HL-60/S4 treated with phorbol 12-myristate 13-acetate at 8.2 ng/mL for 4 days and 3 days (cell line): ENCODE measurements around the gene YBX1.

Experiments
- in situ Hi-C: fragments of 300-500 bp; cut with MboI; formaldehyde crosslinking; loops from 2 replicates; pipeline ENCODE4 v1.15.0; 2022; ENCODE audit warnings: low sequenced_read_pairs

YBX1 gene

DNA sequence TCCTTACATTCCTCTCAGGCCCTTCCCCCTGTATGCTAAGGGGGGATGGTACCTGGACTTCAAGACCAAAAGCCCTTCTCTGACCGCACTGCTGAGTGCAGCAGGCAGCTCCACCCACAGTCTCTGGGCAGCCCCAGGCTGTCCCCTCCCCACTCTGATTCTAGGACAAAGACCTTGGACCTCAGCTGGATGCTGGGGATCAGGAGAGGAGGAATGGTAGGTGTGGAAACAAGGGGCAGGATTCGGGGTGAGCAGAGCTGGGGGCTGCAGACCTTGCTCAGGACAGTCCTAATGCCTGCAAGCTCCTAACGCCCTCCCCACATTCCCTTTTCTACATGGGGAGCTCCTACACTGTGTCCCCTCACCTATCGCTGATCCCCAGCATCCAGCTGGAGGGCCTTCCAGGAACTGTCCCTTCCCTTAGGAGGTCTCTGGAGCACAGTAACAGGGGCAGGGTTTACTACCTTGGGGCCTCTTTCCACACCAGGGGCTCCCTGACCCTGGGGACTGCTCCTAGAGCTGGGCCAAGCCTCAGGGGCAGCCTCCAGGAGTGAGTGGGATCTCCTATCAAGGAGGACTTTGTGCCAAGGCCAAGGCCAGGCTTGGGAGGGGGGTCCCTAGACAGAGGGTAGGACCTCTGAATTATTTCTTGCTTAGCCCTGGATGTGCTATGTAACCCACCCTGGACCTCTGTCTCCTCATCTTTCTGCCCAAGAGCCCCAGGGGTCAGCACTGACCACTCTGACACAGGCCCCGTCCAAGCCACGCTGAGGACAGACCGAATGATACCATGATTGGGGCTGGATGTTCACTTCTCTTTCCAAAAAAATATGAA, 52.2 kb downstream of the YBX1 start:
- in situ Hi-C loops: no loop called here

- in situ Hi-C loops: no loop called here
These were observed 52.8 kb downstream of the YBX1 start for GRCh38 chr1:42735056-42735455.

DNA sequence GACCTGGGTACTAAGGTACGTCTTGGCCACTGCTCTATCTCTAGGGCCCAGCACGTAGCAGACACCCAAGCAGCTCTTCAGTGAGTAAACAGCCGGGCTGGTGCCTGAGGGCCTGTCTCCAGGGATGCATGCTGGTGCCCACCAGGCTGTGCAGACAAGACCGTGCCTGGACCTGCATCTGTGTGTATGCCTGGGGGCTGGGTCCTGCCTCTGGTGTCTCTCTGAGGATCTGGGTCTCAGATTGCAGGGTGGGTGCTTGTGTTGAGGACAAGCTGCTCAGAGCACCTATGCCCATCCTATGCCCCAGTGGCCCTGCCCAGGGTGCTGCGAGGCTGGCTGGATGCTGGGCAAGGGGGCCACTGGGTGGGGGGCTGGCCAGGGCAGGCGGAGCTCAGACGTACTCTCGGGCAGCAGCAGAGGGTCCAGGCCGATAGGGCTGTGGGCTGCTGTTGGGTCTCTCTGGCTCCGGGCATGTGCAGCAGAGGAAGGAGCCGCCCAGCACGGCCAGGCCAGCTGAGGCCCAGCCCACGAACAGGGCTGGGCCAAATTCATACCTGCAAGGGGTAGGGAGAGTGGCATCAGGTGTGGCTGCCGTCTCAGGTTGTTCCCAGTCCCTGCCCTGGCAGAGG, 53.4 kb downstream of the YBX1 start:
- in situ Hi-C loops: no loop called here

DNA sequence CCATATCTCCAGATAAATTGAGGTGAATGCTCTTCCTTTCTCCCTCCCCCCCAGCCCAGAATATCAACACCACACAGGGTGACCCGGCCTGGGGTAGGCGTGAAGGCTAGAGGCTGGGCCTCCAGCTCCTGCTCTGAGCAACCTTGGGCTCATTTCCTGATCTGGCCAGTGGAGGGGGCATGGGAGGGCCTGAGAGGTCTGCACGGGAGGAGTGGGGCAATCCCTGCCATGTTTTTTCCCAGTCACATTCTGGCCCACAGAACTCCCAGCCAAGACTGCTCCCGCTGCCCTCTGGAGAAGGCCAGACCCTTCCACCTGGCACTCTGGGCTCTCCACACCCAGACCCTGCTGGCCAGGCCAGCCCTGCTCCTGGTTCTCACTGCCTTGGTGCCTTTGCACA, 53.9 kb downstream of the YBX1 start:
- in situ Hi-C loops: no loop called here

GRCh38 chr1:42736571-42737200, 54.5 kb downstream of the YBX1 start:
- in situ Hi-C loops: no loop called here

DNA sequence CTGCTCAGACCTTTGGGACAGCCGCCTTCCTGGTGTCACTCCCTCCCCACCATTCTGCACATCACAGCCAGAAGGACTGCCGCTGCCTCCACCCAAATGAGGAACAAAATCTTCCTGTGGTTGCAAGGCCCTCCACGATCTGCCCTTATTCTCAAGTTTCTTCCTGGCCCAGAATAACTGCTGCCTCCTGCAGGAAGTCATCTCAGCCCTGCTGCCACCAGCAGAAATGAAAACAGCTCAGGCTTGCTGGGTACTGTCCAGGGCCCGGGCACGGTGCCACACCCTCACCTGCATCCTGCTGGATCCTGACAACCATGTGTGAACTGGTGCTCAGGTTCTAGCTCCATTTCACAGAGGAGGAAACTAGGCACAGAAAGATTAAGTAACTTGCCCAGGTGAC, 55.0 kb downstream of the YBX1 start:
- in situ Hi-C loops: no loop called here

GRCh38 chr1:42737986-42738677, 55.9 kb downstream of the YBX1 start:
- in situ Hi-C loops: no loop called here

GRCh38 chr1:42738678-42739226, 56.5 kb downstream of the YBX1 start:
- in situ Hi-C loops: no loop called here

DNA sequence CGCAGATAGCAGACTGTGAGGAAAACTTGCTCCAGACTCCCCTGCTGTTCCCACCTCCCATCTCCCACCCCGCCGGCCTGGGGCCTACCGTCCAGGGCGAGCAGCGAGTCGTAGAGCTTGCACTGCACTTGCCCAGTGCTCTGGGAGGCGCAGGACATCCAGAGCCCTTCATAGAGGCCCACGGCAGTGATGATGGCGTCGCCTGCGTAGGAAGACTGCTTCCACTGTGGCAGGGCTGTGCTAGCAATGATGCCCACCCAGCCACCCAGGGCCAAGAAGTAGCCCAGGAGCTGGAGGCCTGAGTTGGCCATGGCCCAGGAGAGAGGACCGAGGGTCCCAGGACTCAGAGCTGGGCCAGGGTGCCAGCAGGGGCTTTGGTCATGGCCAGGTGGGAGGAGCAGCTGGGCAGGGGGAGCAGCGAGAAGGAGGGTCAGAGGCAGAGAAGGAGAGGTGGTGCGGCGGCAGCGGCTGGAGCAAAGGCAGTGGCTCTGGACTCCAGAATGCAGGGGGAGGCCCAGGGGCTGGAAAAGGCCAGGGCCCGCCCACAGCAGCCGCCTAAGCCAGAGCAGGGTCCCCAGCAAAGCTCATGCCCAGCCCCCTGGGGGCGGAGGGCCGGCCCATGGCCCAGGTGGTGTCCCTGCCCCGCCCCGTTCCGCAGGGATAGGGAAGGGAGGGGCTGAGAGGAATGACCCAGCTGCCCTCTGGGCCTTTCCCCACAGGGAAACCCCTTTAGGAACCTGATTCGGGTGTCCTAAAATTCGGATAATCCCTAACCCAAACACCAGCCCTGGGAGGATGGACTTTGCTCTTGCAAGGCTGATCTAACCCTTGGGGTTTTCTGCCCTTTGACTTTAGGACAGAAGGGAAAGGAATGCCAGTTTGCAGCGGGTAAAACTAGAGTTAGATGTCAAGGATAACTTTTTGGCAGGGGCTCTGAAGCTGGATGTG, 57.8 kb downstream of the YBX1 start, which contains the start of gene CLDN19:
Gene CLDN19 (minus strand): TSS at position 484 of the 948 bp plus-strand sequence. CDS start 173 bp downstream, at position 311.
- in situ Hi-C loops: no loop called here

- in situ Hi-C loops: no loop called here
These were observed 58.8 kb downstream of the YBX1 start for GRCh38 chr1:42740851-42741580.

DNA sequence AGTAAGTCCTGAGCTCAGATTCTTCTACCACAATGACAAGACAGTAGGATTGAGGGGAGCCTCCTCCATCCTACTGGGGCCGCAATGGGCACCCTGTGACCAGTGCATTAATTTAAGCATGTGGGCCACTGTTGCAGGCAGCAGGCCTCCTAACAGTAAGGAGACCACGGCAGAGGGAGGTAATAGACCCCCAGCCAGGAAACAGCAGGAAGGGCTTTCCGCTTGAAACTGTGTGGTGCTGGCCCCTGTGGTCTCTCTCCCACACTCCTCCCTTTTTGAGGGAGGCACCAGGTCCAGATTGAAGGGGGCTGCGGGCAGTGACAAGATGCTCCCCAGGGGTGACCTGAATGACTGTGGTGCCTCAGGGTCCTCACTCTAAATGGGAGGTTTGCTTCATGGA, 59.5 kb downstream of the YBX1 start:
- in situ Hi-C loops: no loop called here

DNA sequence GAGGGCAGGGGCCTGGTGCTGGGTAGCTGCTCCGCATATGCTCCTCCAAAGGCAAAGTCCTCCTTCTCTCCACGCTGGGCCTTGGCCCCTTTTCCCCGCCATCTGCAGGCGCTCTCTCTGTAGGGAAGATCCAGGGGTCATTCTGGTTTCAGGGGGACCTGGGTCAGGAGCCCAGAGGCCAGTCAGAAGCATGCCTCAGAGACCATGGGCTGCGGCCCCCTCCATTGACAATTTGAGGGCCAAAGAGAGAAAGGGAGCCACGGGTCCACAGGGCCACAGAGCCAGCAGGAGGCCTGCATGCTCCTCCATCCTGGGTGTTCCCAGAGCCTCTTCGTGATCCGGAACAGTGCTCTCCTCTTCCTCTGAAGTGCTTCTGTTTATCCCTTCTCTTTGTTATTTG, 59.9 kb downstream of the YBX1 start:
- in situ Hi-C loops: no loop called here

- in situ Hi-C loops: no loop called here
These were observed 60.5 kb downstream of the YBX1 start for GRCh38 chr1:42742617-42743316.

GRCh38 chr1:42743317-42744147, 61.3 kb downstream of the YBX1 start:
- in situ Hi-C loops: no loop called here

- in situ Hi-C loops: no loop called here
These were observed 61.9 kb downstream of the YBX1 start for GRCh38 chr1:42744148-42744413.

DNA sequence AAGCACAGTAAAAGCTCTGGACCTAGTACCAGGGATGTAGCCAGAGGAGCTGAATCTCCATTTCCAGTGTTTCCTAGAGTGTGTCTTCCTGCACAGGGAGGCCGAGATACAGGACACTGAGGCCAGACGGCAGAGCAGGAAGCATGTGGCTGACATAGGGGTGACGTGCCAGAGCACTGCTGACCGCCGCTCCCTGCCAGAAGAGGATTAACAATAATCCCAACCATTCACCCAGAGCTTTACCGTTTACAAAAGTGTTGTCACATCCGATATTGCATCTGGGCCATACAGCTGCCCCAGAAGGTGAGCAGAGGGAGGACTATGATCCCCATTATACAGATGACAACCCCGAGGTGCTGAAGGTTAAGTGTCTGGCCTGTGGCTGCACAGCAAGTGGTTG, 63.6 kb downstream of the YBX1 start:
- in situ Hi-C loops: no loop called here

- in situ Hi-C loops: no loop called here
These were observed 64.4 kb downstream of the YBX1 start for GRCh38 chr1:42746436-42747105.
